Nephron progenitor cell (in vitro differentiated cells): ENCODE results near the gene HNRNPLL.

Source experiments
- DNase-seq: peaks from one replicate; pipeline ENCODE4 v3.0.0; 2021
- H3K27ac Mint-ChIP-seq: 2 replicates; pipeline ENCODE4 v1.8.0; 2021; ENCODE audit warnings: mild to moderate bottlenecking, moderate library complexity, mixed read lengths
- H3K27me3 Mint-ChIP-seq: 2 replicates; pipeline ENCODE4 v1.8.0; 2021; ENCODE audit warnings: mild to moderate bottlenecking, low read depth, mixed read lengths; ENCODE audit not compliant: poor library complexity
- H3K36me3 Mint-ChIP-seq: 2 replicates; pipeline ENCODE4 v1.8.0; 2021; ENCODE audit warnings: low read depth, mixed read lengths
- H3K4me1 Mint-ChIP-seq: 2 replicates; pipeline ENCODE4 v1.8.0; 2021; ENCODE audit warnings: mixed read lengths
- H3K4me3 Mint-ChIP-seq: 2 replicates; pipeline ENCODE4 v1.8.0; 2021; ENCODE audit warnings: mild to moderate bottlenecking, moderate library complexity, mixed read lengths
- H3K9me3 Mint-ChIP-seq: 2 replicates; pipeline ENCODE4 v1.8.0; 2021; ENCODE audit warnings: mild to moderate bottlenecking, moderate library complexity, mixed read lengths
- TF ChIP-seq, protein P1 (sequence below): fragments of 200-600 bp; sonication (generic); IDR thresholded peaks from 2 replicates; pipeline ENCODE4 v1.5.0; 2021; ENCODE audit warnings: antibody characterized with exemption

HNRNPLL gene

DNA sequence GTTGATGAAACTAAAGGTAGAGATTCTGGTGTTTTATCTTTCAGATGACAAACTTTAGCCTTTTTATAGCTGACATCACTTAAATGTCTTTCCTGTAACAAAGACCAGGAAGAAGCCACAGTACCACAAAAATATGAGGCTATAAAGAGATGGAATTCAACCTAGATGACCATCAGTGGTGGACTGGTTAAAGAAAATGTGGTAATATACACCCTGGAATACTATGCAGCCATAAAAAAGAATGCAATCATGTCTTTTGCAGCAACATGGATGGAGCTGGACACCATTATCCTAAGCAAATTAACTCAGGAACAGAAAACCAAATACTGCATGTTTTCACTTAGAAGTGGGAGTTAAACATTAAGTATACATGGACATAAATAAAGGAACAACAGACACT lies 18.3 kb upstream of the HNRNPLL start:
- DNase-seq, result no peak
- no peak overlapping the region for H3K4me3 Mint-ChIP-seq
- H3K9me3 Mint-ChIP-seq, result no peaks in the 10 kb centered on the region
- H3K36me3 Mint-ChIP-seq, result no peaks in the 10 kb centered on the region
- peaks cover 40% of the 10 kb centered on the region for H3K4me1 Mint-ChIP-seq
- H3K27me3 Mint-ChIP-seq, result peaks cover 20% of the 10 kb centered on the region
- H3K27ac Mint-ChIP-seq, result no peak overlapping the region
- TF ChIP-seq, protein P1, sequence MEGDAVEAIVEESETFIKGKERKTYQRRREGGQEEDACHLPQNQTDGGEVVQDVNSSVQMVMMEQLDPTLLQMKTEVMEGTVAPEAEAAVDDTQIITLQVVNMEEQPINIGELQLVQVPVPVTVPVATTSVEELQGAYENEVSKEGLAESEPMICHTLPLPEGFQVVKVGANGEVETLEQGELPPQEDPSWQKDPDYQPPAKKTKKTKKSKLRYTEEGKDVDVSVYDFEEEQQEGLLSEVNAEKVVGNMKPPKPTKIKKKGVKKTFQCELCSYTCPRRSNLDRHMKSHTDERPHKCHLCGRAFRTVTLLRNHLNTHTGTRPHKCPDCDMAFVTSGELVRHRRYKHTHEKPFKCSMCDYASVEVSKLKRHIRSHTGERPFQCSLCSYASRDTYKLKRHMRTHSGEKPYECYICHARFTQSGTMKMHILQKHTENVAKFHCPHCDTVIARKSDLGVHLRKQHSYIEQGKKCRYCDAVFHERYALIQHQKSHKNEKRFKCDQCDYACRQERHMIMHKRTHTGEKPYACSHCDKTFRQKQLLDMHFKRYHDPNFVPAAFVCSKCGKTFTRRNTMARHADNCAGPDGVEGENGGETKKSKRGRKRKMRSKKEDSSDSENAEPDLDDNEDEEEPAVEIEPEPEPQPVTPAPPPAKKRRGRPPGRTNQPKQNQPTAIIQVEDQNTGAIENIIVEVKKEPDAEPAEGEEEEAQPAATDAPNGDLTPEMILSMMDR, result no peak

DNA sequence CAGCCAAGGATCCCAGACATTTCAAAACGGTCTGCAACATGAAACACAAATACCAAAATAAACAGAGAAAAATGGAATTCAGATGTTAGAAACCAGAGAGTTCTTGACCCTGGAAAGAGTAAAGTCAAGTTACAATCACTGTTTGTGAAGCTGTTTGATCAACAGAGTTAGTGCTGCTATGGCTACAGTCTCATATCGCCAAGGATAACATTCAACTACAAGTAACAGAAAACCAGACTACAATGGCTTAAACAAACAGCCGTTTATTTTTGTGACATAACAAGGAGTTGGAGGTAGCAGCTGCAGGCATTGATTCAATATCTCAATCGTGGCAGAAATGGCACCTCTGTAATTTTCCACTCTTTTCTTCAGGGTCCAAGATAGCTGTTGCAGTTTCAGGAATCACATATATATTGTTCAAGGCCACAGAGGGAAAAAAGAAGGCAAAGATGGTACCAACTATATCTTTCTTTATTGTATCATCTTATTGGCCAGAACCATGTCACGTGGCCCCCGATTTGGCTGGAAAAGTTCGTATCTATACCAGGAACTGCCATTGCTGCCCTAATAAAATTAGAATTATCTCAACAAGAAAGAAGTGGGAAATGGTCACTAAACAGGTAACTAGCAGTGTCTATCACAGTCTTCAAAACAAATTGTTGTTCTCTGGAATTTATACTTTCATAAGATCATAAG lies 17.7 kb upstream of the HNRNPLL start:
- TF ChIP-seq, protein P1, result no peak
- H3K36me3 Mint-ChIP-seq, result no peaks in the 10 kb centered on the region
- DNase-seq, result no peak
- peaks cover 24% of the 10 kb centered on the region for H3K27me3 Mint-ChIP-seq
- H3K4me1 Mint-ChIP-seq, result peaks cover 40% of the 10 kb centered on the region
- peak overlapping the region; percentile 29 for H3K4me3 Mint-ChIP-seq
- peak overlapping the region; percentile 98 for H3K27ac Mint-ChIP-seq
- H3K9me3 Mint-ChIP-seq, result no peaks in the 10 kb centered on the region

DNA sequence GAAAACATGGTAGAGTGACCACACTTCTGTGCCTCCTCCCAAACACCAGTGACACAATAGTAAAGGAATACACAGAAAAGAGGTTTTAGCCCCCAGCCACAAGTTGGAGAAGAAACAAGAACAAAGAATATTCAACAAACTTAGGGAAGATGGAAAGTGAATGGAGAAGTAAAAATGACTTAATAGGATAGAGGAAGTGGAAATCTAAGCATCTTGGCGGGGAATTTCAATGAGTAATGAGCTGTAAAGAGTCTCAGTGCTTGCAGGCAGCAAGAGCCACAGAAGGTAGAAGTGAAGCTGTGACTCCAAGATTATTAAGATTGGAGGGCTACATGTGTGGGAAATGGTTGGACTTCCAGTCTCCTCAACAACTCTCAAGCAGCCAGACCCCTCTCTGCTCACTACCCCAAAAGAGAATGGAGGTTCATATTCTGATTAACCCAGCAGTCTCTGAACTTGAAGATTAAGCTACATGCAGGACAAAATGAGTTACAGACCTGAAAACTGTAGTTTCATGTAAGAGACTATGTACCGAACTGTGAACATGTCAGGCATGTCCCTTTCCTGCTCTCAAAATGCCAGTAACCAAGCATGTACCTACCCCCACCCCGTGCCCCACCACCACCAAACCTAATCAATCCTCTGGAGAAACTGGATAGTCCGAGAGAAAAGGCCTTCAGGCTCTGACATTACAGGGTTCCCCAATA lies 16.9 kb upstream of the HNRNPLL start:
- H3K27ac Mint-ChIP-seq, result peak overlapping the region; percentile 98
- peaks cover 24% of the 10 kb centered on the region for H3K27me3 Mint-ChIP-seq
- TF ChIP-seq, protein P1, result no peak
- DNase-seq, result no peak
- peak overlapping the region; percentile 29 for H3K4me3 Mint-ChIP-seq
- H3K36me3 Mint-ChIP-seq, result no peaks in the 10 kb centered on the region
- H3K4me1 Mint-ChIP-seq, result peaks cover 34% of the 10 kb centered on the region
- no peaks in the 10 kb centered on the region for H3K9me3 Mint-ChIP-seq

DNA sequence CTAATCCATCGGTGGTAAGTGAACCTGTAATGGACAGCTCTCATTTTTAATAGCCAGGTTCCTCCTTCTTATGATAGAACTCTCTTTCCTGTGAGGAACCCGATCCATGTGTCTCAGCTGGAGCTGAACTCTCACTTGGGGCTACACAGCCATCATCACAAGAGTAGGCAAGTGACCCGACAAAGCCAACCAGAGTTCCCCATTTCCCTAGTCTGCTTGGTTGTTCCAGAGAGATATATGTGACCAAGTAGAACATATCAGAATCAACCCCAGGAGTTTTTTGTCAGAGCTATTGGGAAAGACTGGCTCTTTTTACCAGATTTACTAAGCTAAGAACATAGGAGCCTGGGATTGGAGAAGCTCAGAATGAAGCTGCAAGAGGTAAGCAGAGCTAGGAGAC lies 14.6 kb upstream of the HNRNPLL start:
- Mint-ChIP-seq H3K36me3 (no peaks in the 10 kb centered on the region), H3K27me3 (peaks cover 24% of the 10 kb centered on the region), H3K9me3 (no peaks in the 10 kb centered on the region), H3K4me1 (peaks cover 57% of the 10 kb centered on the region), H3K4me3 (no peak overlapping the region), H3K27ac (no peak overlapping the region)
- TF ChIP-seq, protein P1, result no peak
- DNase-seq, result no peak

DNA sequence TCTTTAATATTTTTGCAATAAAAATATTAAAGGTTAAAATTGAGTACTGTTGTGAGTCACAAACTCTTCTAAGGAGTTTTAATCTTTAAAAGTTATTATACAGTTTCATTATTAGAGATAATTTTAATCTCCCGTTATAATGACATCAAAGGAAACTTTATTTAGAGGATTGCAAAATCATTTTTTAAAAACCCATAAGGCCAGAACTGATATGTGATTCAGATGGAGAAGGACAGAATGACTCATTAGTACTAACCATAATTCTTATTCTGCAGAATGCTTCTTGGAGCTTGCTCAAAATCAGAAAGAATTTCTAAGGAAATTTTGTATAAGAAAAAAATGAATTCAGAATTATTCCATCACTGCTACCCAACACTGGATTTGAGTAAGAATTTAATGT lies 12.5 kb upstream of the HNRNPLL start:
- Mint-ChIP-seq H3K4me1 (peaks cover 53% of the 10 kb centered on the region), H3K27me3 (peaks cover 20% of the 10 kb centered on the region), H3K9me3 (peaks cover 6% of the 10 kb centered on the region), H3K36me3 (no peaks in the 10 kb centered on the region), H3K27ac (no peak overlapping the region), H3K4me3 (no peak overlapping the region)
- TF ChIP-seq, protein P1, result no peak
- DNase-seq, result no peak

DNA sequence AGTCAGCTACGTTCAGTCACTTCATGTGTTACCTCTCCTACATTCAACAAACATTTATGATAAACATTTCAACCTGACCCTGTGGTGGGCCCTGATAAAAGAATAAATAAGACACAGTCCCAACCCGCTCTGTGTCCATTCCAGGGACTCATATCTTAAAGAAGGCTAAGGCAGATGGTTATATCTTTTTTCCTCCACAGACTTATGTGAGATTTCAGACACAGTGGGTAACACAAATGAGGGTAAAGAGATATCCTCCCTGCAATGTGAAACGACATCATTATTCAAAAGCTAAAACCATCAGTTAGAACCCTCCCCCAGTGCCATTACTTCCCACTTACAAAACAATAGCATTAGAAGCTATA lies 11.1 kb upstream of the HNRNPLL start:
- TF ChIP-seq, protein P1, result no peak
- Mint-ChIP-seq H3K27ac (peak overlapping the region; percentile 73), H3K4me3 (peak overlapping the region; percentile 24), H3K4me1 (peaks cover 39% of the 10 kb centered on the region), H3K9me3 (peaks cover 10% of the 10 kb centered on the region), H3K36me3 (peaks cover 4% of the 10 kb centered on the region), H3K27me3 (peaks cover 20% of the 10 kb centered on the region)
- no peak for DNase-seq
